Right lobe of liver (tissue), 6 donors: ENCODE results near the gene CDCA7L. TPM values are rescaled to one million over a fixed set of nuclear protein-coding genes. Genes with fewer than 3 reads are reported as not detected.

ENCODE experiments used
- ATAC-seq, 4 donors: fragments of 200-7000 bp; cut with Tn5 transposase; one replicate each; pipeline ENCODE4 v1.9.1; 2020; ENCODE audit warnings: mild to moderate bottlenecking in 4 of 4, moderate library complexity in 4 of 4
- DNase-seq, 3 donors: peaks; one replicate each; pipeline ENCODE4 v3.0.0-alpha.2; 2020
- H3K27ac ChIP-seq, 3 donors: fragments of 200-600 bp; one replicate each; pipeline ENCODE4 v1.8.0; 2022
- H3K27me3 ChIP-seq, 2 donors: fragments of 200-600 bp; one replicate each; pipeline ENCODE4 v1.8.0; 2022
- H3K36me3 ChIP-seq, 4 donors: fragments of 200-600 bp; sonication (generic) in 1 of 4; one replicate each; pipeline versions ENCODE4 v1.5.1 to v1.8.0; 2017 to 2022; ENCODE audit warnings: control low read depth in 1 of 4
- H3K4me1 ChIP-seq, 4 donors: fragments of 200-600 bp; sonication (generic) in 1 of 4; one replicate each; pipeline versions ENCODE4 v1.5.1 to v1.8.0; 2017 to 2022; ENCODE audit warnings: control low read depth in 1 of 4
- H3K4me3 ChIP-seq, 3 donors: fragments of 200-600 bp; one replicate each; pipeline ENCODE4 v1.8.0; 2022
- H3K9me3 ChIP-seq, 4 donors: fragments of 200-600 bp; sonication (generic) in 1 of 4; one replicate each; pipeline versions ENCODE4 v1.5.1 to v1.8.0; 2017 to 2022; ENCODE audit warnings: control low read depth in 1 of 4
- CTCF ChIP-seq, 4 donors: fragments of 200-600 bp in 3 of 4; fragments of 450-650 bp in 1 of 4; IDR thresholded peaks; one replicate each; pipeline versions ENCODE4 v1.5.1 to v1.8.0; 2016 to 2022; ENCODE audit warnings: antibody characterized with exemption in 4 of 4, mild to moderate bottlenecking in 2 of 4
- POLR2A ChIP-seq: fragments of 450-650 bp; IDR thresholded peaks from one replicate; pipeline ENCODE4 v1.6.1; 2017; ENCODE audit warnings: antibody characterized with exemption, mild to moderate bottlenecking
- WGBS: methylation state at CpG from one replicate; pipeline ENCODE4 v1.1.6; 2018; ENCODE audit warnings: low coverage, low lambda C conversion rate; ENCODE audit not compliant: insufficient coverage; ENCODE audit errors: missing lambda C conversion rate; 5-methylcytosine and 5-hydroxymethylcytosine counted together
- intact Hi-C, 2 donors: fragments of 100-400 bp; cut with DNase I; formaldehyde crosslinking; loops; one replicate each; pipeline versions ENCODE4 v1.11.2 to v1.14.1; 2022
- total RNA-seq, 6 experiments: library from RNA; depleted of rRNA in 2 of 6; stranded (reverse); fragments of >200 nt in 2 of 6; fragmentation: NEBNext Ultra II Directional in 3 of 6; extraction: Animal tissue kit (Norgen Biotek cat#: 25700) in 3 of 6; gene quantifications; one replicate each; pipeline versions ENCODE4 v1.1.0 to v1.2.4, GENCODE V29; 2016 to 2023
- donor health status: DM: no; HTN: yes; CAD: no.
- donor health status: DM: no; HTN: no; CAD: no.
- donor health status: DM: no; HTN: no; CAD: no.
- donor health status: DM: no; HTN: yes; CAD: no.
- donor health status: DM: no; HTN: yes; CAD: no.

CDCA7L gene
- total RNA-seq, 6 experiments from 2014 or later = 3.3 to 6.0 (median 4.3) TPM

- Histone ChIP-seq H3K27me3 (no peaks in the 10 kb centered on the region), H3K36me3 (no peaks in the 10 kb centered on the region), H3K4me1 (no peaks in the 10 kb centered on the region), H3K9me3 (no peaks in the 10 kb centered on the region), H3K4me3 (no peak overlapping the region), H3K27ac (no peak overlapping the region)
- DNase-seq = no peak
- ATAC-seq = peak in 1 of 4 donors; percentile 37
- intact Hi-C loops = no loop called here
- TF ChIP-seq CTCF (IDR thresholded peaks at IDR 0.05) (no peak), POLR2A (no peak)
Measured at GRCh38 chr7:21969822-21970221, 24.1 kb upstream of the CDCA7L start.

GRCh38 chr7:21967598-21968003, 21.9 kb upstream of the CDCA7L start:
- 43% methylated on average over 8 of the region's 8 CpGs for WGBS
- DNase-seq (no peak), ATAC-seq (no peak)
- no peaks in the 10 kb centered on the region for H3K27me3 ChIP-seq
- H3K9me3 ChIP-seq = no peaks in the 10 kb centered on the region
- intact Hi-C loops = no loop called here
- no peaks in the 10 kb centered on the region for H3K36me3 ChIP-seq
- no peak overlapping the region for H3K27ac ChIP-seq
- no peak overlapping the region for H3K4me3 ChIP-seq
- no peaks in the 10 kb centered on the region for H3K4me1 ChIP-seq
- no peak for TF ChIP-seq POLR2A
- no peak for TF ChIP-seq CTCF (IDR thresholded peaks at IDR 0.05)

- no peak for ATAC-seq
- intact Hi-C loops = no loop called here
Measured at GRCh38 chr7:21966271-21966670, 20.6 kb upstream of the CDCA7L start.

GRCh38 chr7:21965291-21965690, 19.6 kb upstream of the CDCA7L start:
- intact Hi-C loops = no loop called here
- 67% methylated on average over 1 of the region's 1 CpG for WGBS
- no peak for TF ChIP-seq CTCF (IDR thresholded peaks at IDR 0.05)
- TF ChIP-seq POLR2A = no peak
- H3K27me3 ChIP-seq = no peaks in the 10 kb centered on the region
- no peak overlapping the region for H3K4me3 ChIP-seq
- DNase-seq (no peak), ATAC-seq (no peak)
- no peaks in the 10 kb centered on the region for H3K36me3 ChIP-seq
- no peaks in the 10 kb centered on the region for H3K4me1 ChIP-seq
- H3K9me3 ChIP-seq = no peaks in the 10 kb centered on the region
- H3K27ac ChIP-seq = no peak overlapping the region

More at GRCh38 chr7:21966271-21966670, 20.6 kb upstream of the CDCA7L start:
- no peaks in the 10 kb centered on the region for H3K27me3 ChIP-seq
- no peak for DNase-seq
- no peak overlapping the region for H3K4me3 ChIP-seq
- WGBS = 44% methylated on average over 1 of the region's 1 CpG
- no peaks in the 10 kb centered on the region for H3K4me1 ChIP-seq
- no peak for TF ChIP-seq POLR2A
- TF ChIP-seq CTCF (IDR thresholded peaks at IDR 0.05) = no peak
- H3K9me3 ChIP-seq = no peaks in the 10 kb centered on the region
- H3K36me3 ChIP-seq = no peaks in the 10 kb centered on the region
- no peak overlapping the region for H3K27ac ChIP-seq

- H3K27me3 ChIP-seq = no peaks in the 10 kb centered on the region
- WGBS = 55% methylated on average over 7 of the region's 9 CpGs
- no peaks in the 10 kb centered on the region for H3K9me3 ChIP-seq
- no peak for ATAC-seq
- intact Hi-C loops = no loop called here
- TF ChIP-seq POLR2A = no peak
- no peak for TF ChIP-seq CTCF (IDR thresholded peaks at IDR 0.05)
- no peaks in the 10 kb centered on the region for H3K4me1 ChIP-seq
- no peak overlapping the region for H3K27ac ChIP-seq
- no peak for DNase-seq
- H3K36me3 ChIP-seq = no peaks in the 10 kb centered on the region
- H3K4me3 ChIP-seq = no peak overlapping the region
Measured at GRCh38 chr7:21962677-21963076, 17.0 kb upstream of the CDCA7L start.
